DOHH2 (cell line): ENCODE results near the gene CLCA4.
A peak's percentile ranks its signal among the peaks of the same experiment; 100 is the strongest.

ENCODE experiments used
- H3F3A ChIP-seq: fragments of 200-600 bp; sonication (generic), shearing (Covaris generic); 2 replicates; pipeline ENCODE4 v1.6.0; 2016; ENCODE audit warnings: antibody characterized with exemption, mild to moderate bottlenecking; ENCODE audit not compliant: control insufficient read depth, insufficient read depth
- H3K27ac ChIP-seq: fragments of 200-600 bp; sonication (generic); 2 replicates; pipeline ENCODE4 v1.5.1; 2014; ENCODE audit warnings: low read depth, mild to moderate bottlenecking, low read length, moderate library complexity
- H3K27me3 ChIP-seq: fragments of 200-600 bp; sonication (generic); 2 replicates; pipeline ENCODE4 v1.6.1; 2014; ENCODE audit warnings: mild to moderate bottlenecking, low read length, mixed read lengths; ENCODE audit not compliant: control insufficient read depth
- H3K36me3 ChIP-seq: fragments of 200-600 bp; sonication (generic); 2 replicates; pipeline ENCODE4 v1.6.1; 2014; ENCODE audit warnings: mild to moderate bottlenecking, low read length, moderate library complexity, mixed read lengths; ENCODE audit not compliant: control insufficient read depth
- H3K4me1 ChIP-seq: fragments of 200-600 bp; sonication (generic); 2 replicates; pipeline ENCODE4 v1.6.1; 2014; ENCODE audit warnings: mild to moderate bottlenecking, low read length, mixed read lengths; ENCODE audit not compliant: control insufficient read depth
- H3K4me2 ChIP-seq: fragments of 200-600 bp; sonication (generic); 2 replicates; pipeline ENCODE4 v1.6.0; 2014; ENCODE audit warnings: mild to moderate bottlenecking, low read length, moderate library complexity
- H3K4me3 ChIP-seq: fragments of 200-600 bp; sonication (generic); 2 replicates; pipeline ENCODE4 v1.5.1; 2014; ENCODE audit warnings: mild to moderate bottlenecking, low read length, mixed read lengths
- H3K79me2 ChIP-seq: fragments of 200-600 bp; sonication (generic); 2 replicates; pipeline ENCODE4 v1.6.1; 2014; ENCODE audit warnings: mild to moderate bottlenecking, low read length, mixed read lengths; ENCODE audit not compliant: control insufficient read depth
- H3K9me2 ChIP-seq: fragments of 200-600 bp; sonication (generic); replicated peaks from 2 replicates; pipeline ENCODE4 v1.6.1; 2014; ENCODE audit warnings: mild to moderate bottlenecking, low read length, mixed read lengths; ENCODE audit not compliant: control insufficient read depth
- H3K9me3 ChIP-seq: fragments of 200-600 bp; sonication (generic); 2 replicates; pipeline ENCODE4 v1.6.1; 2014; ENCODE audit warnings: antibody characterized with exemption, low read length, mixed read lengths; ENCODE audit not compliant: control insufficient read depth, insufficient read depth
- H4K20me1 ChIP-seq: fragments of 200-600 bp; sonication (generic); 2 replicates; pipeline ENCODE4 v1.6.0; 2014; ENCODE audit warnings: low read depth, mild to moderate bottlenecking, antibody characterized with exemption, low read length, moderate library complexity; ENCODE audit not compliant: control insufficient read depth, insufficient read depth
- CTCF ChIP-seq: fragments of 200-600 bp; sonication (generic); IDR thresholded peaks from one replicate; pipeline ENCODE4 v1.5.1; 2014; ENCODE audit warnings: antibody characterized with exemption, mild to moderate bottlenecking, low read depth, low read length; ENCODE audit not compliant: poor library complexity, severe bottlenecking
- EZH2phosphoT487 ChIP-seq: fragments of 200-600 bp; sonication (generic); IDR thresholded peaks from 2 replicates; pipeline ENCODE4 v1.6.1; 2017; ENCODE audit warnings: borderline replicate concordance, mild to moderate bottlenecking, antibody characterized with exemption, low read length, moderate library complexity, mixed read lengths

The CLCA4 gene

DNA sequence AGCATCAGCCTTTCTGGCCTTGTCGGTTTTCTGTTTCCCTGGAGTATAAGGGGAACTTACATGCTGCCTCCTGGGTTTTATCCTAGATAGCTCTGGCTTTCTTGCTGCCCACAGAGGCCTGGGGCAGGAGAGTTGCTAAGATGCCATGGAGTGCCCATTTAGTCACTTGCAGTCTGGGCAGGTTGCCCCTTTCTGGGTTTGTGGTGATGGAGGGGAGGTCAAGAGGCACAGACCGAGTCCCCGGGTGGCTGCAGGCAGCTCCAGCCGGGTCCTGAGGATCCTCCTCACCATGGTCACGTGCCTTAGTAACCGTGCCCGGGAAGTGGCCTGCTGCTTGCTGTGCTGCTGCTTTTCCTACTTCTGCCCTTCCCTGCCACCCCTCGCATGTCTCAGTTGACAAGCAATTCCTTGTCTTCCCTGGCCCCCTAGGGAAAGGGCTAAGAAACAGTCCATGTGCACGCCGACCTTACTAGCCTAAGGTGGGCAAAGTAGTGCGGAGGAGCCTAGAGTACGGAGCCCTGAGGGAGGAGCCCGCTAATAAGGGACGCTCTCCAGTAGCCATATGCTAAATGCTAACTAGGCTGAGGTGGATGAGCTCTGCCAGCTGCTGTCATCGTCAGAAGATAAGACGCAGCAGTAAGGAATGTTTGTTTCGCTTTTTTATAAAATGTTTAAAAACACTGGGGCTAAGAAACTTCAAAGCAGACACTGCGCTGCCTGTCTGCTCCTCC is 43.3 kb upstream of the CLCA4 start:
- Histone ChIP-seq H3K36me3 (no peaks in the 10 kb centered on the region), H3K27me3 (peaks cover 34% of the 10 kb centered on the region), H3K4me3 (peak overlapping the region; percentile 75), H3K4me2 (peak overlapping the region; percentile 92), H3K9me2 (no peaks in the 10 kb centered on the region), H3K9me3 (no peaks in the 10 kb centered on the region), H4K20me1 (no peaks in the 10 kb centered on the region), H3K27ac (no peak overlapping the region), H3F3A (no peaks in the 10 kb centered on the region), H3K4me1 (peaks cover 14% of the 10 kb centered on the region), H3K79me2 (no peaks in the 10 kb centered on the region)
- TF ChIP-seq CTCF (no peak), EZH2phosphoT487 (0 out of 2 replicates have a peak, but pooled peaks have one; percentile 3)

- Histone ChIP-seq H3K27ac (no peak overlapping the region), H3K27me3 (peaks cover 33% of the 10 kb centered on the region), H3K4me1 (peaks cover 14% of the 10 kb centered on the region), H3K9me3 (no peaks in the 10 kb centered on the region), H3K4me2 (no peak overlapping the region), H3F3A (no peaks in the 10 kb centered on the region), H3K4me3 (no peak overlapping the region), H3K36me3 (no peaks in the 10 kb centered on the region), H3K9me2 (no peaks in the 10 kb centered on the region), H3K79me2 (no peaks in the 10 kb centered on the region), H4K20me1 (no peaks in the 10 kb centered on the region)
- TF ChIP-seq CTCF: no peak
- TF ChIP-seq EZH2phosphoT487: no peak
These were observed 42.8 kb upstream of the CLCA4 start for GRCh38 chr1:86504137-86504479.

GRCh38 chr1:86504895-86505563 is 41.8 kb upstream of the CLCA4 start:
- Histone ChIP-seq H3K9me2 (no peaks in the 10 kb centered on the region), H3K27me3 (peaks cover 33% of the 10 kb centered on the region), H4K20me1 (no peaks in the 10 kb centered on the region), H3K9me3 (no peaks in the 10 kb centered on the region), H3K27ac (no peak overlapping the region), H3K79me2 (no peaks in the 10 kb centered on the region), H3F3A (no peaks in the 10 kb centered on the region), H3K4me3 (no peak overlapping the region), H3K4me1 (peaks cover 14% of the 10 kb centered on the region), H3K36me3 (no peaks in the 10 kb centered on the region), H3K4me2 (no peak overlapping the region)
- no peak for TF ChIP-seq EZH2phosphoT487

DNA sequence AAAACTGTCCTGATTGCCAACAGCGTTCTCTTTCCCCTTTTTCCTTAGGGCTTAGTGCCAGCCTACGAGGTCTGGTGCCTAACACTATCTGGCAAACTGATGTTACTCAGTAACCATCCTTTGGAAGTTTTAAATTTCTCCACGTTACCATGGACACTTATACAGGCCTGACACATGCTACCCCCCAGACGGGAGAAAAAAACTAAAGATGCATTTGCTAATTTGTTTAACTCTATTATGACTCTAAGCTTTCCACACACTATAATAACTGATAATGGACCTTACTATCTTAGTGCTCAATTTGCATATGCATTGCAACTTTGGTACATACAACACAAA is 41.3 kb upstream of the CLCA4 start:
- Histone ChIP-seq H3K4me1 (peaks cover 14% of the 10 kb centered on the region), H3K9me2 (no peaks in the 10 kb centered on the region), H3K36me3 (no peaks in the 10 kb centered on the region), H3K4me2 (no peak overlapping the region), H3K79me2 (no peaks in the 10 kb centered on the region), H3K27ac (no peak overlapping the region), H4K20me1 (no peaks in the 10 kb centered on the region), H3F3A (no peaks in the 10 kb centered on the region), H3K9me3 (no peaks in the 10 kb centered on the region), H3K4me3 (no peak overlapping the region), H3K27me3 (peaks cover 33% of the 10 kb centered on the region)
- TF ChIP-seq CTCF (no peak), EZH2phosphoT487 (no peak)
